HL-60/S4 treated with phorbol 12-myristate 13-acetate at 8.2 ng/mL for 4 days and 3 days (cell line): Measurements from ENCODE around the gene LOXL1.

Experiments used
- in situ Hi-C: fragments of 300-500 bp; cut with MboI; formaldehyde crosslinking; loops from 2 replicates; pipeline ENCODE4 v1.15.0; 2022; ENCODE audit warnings: low sequenced_read_pairs

The LOXL1 gene

GRCh38 chr15:73926219-73927002, at the start of gene LOXL1:
TSS of gene LOXL1 (plus strand) at chr15:73926462. CDS start at chr15:73926784, 322 bp downstream.
- in situ Hi-C loops = no loop called here

GRCh38 chr15:73879426-73879825, 46.8 kb upstream of the LOXL1 start:
- in situ Hi-C loops = no loop called here

GRCh38 chr15:73881579-73882320, 44.5 kb upstream of the LOXL1 start:
- in situ Hi-C loops = no loop called here

DNA sequence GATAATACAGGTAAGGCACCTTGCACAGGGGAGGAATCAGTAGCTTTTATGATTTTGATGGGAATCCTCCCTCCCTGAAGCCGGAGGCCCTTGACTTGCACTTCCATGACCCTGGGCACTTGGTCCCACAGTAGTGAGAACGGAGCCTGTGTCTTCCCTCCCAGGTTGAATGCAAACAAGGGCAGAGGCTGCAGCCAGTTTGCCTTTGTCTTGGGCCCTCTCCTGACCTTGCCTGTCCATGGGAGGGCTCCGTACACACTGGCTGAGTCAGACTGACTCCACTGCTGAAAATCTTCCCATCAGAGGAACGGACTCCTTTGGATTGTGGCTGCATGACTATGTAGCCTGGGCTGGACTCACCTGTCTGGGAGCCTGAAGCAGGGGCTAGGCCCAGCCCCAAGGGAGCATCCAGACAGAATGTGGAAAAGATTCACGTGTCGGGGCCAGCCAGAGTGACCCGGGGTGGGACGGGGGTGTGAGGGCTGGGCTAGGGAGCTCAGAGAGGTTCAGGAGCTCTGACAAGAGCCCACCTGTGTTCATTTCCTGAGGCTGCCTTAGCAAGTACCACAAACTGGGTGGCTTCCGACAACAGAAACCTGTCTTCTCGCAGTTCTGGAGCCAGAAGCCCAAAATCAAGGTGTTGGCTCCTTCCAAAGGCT, 43.4 kb upstream of the LOXL1 start:
- in situ Hi-C loops = no loop called here

DNA sequence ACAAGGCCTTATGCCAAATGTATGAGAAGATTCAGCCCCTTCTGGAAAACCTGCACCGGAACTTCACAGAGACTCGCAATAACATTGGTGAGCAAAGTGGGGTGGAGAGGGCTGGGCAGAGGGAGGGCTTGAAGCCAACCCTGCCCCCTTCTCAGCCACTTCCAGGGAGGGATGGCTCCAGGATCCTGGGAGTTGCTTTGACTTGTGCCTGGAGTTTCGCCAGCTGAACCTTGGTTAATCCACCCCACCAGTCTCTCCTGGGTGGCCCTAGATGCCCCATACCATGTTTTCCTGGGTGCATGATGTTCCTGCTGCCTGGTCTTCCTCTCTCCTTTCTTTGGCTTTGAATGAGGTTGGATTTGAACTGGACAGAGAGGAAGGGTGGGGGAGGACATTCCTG, 42.1 kb upstream of the LOXL1 start:
- in situ Hi-C loops = no loop called here

DNA sequence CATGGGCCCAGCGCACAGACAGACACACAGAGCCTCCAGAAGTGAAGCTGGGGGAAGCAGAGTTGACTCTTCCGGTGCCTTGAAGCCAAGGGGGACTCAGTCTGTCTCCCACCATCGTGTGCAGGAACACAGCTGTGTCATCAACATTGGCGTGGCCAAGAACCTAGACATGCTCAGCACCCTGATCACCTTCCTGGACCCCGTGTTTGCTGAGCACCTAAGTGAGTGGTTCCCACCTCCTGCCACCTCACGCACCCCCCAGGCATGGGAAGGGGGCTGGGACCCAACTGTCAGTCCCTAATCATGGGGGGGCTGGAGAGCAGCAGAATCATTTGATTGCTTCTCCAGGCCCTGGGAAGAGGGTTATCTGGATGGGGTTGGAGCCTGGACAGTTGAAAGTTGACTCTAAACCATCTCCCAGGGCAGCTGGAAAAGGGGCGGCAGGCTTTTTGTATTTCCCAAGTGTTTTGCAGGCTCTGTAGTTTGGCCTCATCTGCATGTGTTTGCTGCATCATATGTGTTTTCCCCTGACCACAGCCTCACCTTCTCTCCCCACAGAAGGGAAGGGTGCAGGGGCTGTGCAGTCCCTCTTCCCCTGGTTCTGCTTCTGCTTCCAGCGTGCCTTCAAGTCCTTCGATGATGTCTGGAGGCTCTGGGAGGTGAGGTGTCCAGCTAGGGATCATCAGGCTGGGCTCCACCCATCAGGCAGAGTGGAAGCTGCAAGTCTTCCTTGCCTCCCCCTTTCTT, 40.1 kb upstream of the LOXL1 start:
- in situ Hi-C loops = no loop called here

- in situ Hi-C loops = no loop called here
Observed at GRCh38 chr15:73886717-73887345, 39.4 kb upstream of the LOXL1 start.

GRCh38 chr15:73887481-73887880, 38.8 kb upstream of the LOXL1 start:
- in situ Hi-C loops = no loop called here

DNA sequence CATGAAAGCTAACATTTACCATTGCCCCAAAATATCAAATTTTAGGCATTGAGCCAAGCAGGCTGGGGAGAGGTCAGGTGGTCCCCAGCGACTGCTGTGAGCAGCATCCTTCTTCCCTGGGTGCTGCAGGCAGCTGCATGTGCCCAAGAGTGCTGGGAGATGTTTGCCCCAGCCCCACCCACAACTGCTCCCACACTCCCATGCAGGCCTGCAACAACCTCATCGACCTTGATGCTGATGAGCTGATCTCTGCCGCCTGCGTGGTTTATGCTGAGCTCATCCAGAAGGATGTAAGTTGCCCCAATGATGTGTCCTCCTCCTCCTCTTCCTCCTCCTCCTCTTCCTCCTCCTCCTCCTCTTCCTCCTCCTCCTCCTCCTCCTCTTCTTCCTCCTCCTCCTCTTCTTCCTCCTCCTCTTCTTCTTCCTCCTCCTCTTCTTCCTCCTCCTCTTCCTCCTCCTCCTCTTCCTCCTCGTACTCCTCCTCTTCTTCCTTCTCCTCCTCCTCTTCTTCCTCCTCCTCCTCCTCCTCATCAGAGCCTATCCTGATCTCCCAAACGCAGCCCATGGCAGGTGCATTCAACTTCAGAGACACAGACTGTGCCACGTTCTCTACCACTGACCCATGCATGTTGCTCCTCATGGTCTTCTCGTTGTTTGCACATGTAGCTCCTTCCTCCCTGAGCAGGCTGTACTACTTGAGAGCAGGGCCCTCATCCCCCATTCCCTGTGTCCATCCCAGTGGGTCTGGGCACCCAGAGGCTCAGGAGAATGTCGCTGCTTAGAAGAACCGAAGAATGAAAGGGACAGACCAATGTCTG, 37.8 kb upstream of the LOXL1 start:
- in situ Hi-C loops = no loop called here

- in situ Hi-C loops = no loop called here
Observed at GRCh38 chr15:73889053-73889761, 37.1 kb upstream of the LOXL1 start.

DNA sequence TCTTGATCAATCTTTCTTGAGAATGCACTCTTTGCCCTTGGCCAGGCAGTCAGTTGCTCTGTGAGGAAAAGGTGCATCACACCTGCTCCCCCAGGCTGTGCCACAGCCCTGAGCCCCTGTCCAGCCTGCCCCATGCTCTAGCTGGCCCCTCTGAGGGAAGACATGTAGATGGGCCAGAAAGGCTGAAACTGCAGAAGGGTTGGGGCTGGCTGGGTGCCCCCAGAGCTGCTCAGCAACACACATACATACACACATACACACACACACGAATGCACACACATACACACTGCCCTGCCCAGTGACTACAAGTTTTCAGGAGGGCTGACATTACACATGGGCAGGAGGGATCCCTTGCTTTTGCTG, 36.5 kb upstream of the LOXL1 start:
- in situ Hi-C loops = no loop called here

GRCh38 chr15:73891328-73892315, 34.6 kb upstream of the LOXL1 start:
- in situ Hi-C loops = no loop called here

DNA sequence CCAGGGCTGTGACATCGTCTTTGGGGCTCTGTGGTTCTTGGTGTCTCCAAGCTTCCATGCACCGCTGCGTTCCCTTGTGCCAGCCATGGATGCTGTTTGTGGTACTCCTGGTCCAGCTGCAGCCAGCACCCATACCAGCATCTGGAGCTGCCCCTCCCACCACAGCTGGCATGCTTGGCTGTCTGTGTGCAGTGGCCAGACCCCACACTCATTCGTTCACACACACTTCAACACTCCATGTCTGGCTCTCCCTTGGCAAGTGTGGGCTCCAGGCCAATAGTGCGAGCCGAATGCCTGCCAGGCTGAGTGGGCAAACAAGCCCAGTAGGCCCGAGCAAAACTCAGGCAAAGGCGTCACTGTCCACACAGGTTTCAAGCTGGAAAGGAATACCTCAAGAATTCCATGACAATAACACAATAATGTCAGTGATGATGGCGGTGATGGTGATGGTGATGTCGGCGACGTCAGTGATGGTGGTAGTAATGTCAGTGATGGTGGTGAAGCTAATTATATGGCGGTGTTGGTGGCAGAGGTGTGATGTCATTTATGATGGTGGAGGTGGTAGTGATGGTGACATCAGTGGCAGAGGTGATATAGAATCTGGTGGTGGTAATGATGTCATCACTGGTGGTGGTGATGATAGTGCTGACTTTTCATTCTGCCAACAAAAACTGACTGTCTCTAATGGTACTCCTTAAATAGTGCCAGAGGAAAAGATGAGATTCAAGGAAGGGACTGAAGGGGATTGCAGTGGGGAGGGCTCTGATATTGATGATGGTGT, 33.6 kb upstream of the LOXL1 start:
- in situ Hi-C loops = no loop called here

GRCh38 chr15:73894133-73894814, 32.0 kb upstream of the LOXL1 start:
- in situ Hi-C loops = no loop called here

DNA sequence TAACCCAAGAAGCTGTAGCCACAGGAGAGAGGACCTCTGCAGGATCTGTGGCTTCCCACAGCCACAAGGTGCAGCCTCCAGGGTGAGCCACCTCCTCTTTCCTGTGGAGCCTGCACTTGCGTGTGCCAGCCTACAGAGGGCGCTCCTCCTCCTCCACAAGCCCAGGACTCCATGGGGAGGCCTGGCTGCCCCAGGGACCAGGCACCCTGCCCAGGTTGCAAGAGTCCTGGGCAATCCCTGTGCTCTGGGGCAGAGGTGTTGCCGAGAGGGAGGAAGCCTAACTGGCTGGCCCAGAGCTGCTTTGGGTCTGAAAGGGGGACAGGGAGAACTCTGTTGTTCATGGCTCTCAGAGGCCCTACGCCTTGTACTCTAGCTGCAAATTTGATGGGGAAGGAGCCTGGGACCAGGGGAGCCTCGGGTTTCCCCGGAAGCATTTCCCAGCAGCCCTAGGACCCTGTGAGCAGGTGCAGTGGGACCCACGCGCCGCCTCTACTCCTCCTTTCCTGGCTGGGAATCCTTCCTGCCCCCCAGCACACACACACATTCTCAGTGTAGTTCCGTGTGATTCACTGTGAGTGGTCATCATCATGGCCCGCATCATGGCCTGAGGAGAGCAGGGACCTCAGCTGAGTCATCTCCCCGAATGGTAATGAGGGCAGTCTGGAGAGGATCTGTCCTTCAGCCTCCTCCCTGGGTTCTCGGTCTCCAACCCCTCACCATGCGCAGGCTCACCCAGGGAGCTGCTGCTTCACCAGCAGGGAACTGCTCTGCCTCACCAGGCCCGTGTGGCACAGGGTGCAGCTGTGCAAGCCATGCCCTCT, 28.6 kb upstream of the LOXL1 start:
- in situ Hi-C loops = no loop called here
